Erythroblast (primary cell): ENCODE data around the gene SGCD.

Source experiments
- GATA1 ChIP-seq: IDR thresholded peaks from 2 replicates; pipeline ENCODE4 v1.6.1; 2011; ENCODE audit warnings: low read depth, mild to moderate bottlenecking, control low read depth, low read length, moderate library complexity
- POLR2A ChIP-seq: IDR thresholded peaks from 2 replicates; pipeline ENCODE4 v1.6.1; 2011; ENCODE audit warnings: mild to moderate bottlenecking, low read length

DNA sequence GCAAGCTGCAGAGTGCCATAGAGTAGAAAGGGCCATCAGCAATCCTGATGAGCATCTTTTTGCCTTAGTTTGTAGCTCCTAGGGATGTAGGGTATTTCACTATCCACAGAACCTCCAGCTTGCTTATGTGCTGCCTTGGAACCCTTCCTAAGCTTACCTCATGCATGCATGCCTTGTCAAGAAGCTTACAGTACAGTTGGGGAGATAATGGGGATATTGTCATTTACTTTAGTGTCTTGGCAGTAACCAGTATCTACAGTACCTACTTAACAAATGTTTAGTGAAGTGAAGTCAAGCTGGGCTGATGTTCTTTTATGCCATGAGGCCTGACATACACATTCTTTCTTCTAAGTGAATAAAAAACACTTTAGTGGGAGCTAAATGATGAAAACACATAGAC lies 358.5 kb downstream of the SGCD start:
- TF ChIP-seq POLR2A (no peak), GATA1 (no peak)
